ENCODE data around the gene MRPL44. TPM values are rescaled to one million over a fixed set of nuclear protein-coding genes. Genes with fewer than 3 reads are reported as not detected.

MRPL44 gene
- total RNA-seq = 22.7 and 24.8 TPM in 2 replicates
- long read RNA-seq, transcript MRPL44-201 (4 exons, 1,748 nt) = major isoform, 298 of 303 reads
- long read RNA-seq, partial matches to known transcripts = 1 of 303 reads
- long read RNA-seq, other reads (novel, unspliced or antisense) = 4 of 303 reads

DNA sequence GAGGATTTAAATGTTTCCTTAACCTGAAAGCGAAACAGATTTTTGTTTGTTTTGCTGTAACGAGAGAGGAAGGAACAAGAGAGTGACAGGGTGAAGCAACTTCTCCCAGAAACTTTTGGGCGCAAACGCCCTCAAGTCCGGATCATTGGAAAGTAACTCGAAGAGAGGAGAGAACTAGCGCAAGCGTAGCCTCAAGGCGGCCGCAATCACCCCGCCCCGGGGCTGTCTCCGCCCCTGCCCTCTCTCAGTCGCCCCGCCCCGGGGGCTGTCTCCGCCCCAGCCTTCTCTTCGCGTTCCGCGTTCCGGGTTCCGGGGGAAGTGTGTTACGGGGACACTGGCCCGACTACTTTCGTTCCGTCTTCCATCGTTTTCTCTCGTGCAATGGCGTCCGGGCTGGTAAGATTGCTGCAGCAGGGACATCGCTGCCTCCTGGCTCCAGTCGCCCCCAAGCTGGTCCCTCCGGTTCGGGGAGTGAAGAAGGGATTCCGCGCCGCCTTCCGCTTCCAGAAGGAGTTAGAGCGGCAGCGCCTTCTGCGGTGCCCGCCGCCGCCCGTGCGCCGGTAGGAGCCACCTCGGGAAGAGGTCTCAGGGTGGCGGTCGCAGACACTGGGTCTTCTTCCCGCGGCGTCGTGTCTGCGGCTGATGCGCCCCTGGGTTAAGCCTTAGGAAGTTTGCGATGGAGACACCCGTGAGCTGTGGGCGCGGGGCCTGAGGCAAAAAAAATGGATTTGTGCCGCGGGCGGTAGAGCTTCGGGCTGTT is at the start of gene MRPL44:
Gene MRPL44, plus strand, starts transcription at position 372 of the 760 bp plus-strand sequence. Its CDS starts 10 bp downstream, at position 382.
- Mint-ChIP-seq H3K27ac (ENCODE audit: unreplicated experiment) (peak within 1 kb of the TSS; percentile 98), H3K36me3 (ENCODE audit: unreplicated experiment) (peaks cover 17% of the 10 kb centered on the region), H3K4me1 (ENCODE audit: unreplicated experiment) (peaks cover 54% of the 10 kb centered on the region), H3K4me3 (ENCODE audit: unreplicated experiment) (peak within 1 kb of the TSS; percentile 93), H3K9me3 (ENCODE audit: unreplicated experiment) (no peaks in the 10 kb centered on the region), H3K27me3 (ENCODE audit: unreplicated experiment) (no peaks in the 10 kb centered on the region)
- DNase-seq (ENCODE audit: extremely low spot score, unreplicated experiment) = peak; percentile 99
- TF ChIP-seq, protein P1, sequence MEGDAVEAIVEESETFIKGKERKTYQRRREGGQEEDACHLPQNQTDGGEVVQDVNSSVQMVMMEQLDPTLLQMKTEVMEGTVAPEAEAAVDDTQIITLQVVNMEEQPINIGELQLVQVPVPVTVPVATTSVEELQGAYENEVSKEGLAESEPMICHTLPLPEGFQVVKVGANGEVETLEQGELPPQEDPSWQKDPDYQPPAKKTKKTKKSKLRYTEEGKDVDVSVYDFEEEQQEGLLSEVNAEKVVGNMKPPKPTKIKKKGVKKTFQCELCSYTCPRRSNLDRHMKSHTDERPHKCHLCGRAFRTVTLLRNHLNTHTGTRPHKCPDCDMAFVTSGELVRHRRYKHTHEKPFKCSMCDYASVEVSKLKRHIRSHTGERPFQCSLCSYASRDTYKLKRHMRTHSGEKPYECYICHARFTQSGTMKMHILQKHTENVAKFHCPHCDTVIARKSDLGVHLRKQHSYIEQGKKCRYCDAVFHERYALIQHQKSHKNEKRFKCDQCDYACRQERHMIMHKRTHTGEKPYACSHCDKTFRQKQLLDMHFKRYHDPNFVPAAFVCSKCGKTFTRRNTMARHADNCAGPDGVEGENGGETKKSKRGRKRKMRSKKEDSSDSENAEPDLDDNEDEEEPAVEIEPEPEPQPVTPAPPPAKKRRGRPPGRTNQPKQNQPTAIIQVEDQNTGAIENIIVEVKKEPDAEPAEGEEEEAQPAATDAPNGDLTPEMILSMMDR (IDR thresholded peaks at IDR 0.05) = no peak

DNA sequence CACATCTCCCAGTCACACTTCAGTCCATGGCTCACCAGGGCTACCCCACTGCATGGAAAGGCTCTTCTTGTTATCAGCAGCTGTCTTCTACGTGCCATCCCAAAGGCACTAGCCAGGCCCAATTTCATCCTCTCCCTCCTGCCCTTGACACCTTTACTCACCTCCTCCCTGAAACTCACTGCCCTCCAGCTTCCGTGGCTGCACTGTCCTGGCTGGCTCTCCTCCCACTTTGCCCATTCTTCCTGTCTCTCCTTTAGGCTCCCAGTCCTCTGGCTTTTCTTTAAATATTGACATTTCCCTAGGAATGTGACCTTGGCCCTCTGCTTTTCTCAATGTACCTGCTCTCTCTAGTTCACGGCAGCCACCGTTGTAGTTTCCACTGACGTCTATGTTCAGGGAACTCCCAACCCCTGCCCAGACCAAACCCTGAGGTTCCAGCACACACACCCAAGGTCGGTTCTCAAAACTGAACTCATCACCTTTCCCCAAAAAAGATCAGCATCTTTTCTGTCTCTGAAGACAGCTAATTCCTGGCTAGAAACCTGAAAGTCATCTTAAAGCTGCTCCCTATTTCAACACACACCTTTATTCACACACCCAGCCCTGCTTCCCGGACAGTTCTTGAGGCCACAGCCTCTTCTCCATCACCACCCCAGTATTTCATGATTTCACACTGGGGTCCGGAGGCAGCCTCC is 48.8 kb upstream of the MRPL44 start:
- DNase-seq (ENCODE audit: extremely low spot score, unreplicated experiment) = no peak
- Mint-ChIP-seq H3K36me3 (ENCODE audit: unreplicated experiment) (peaks cover 27% of the 10 kb centered on the region), H3K4me1 (ENCODE audit: unreplicated experiment) (peaks cover 9% of the 10 kb centered on the region), H3K4me3 (ENCODE audit: unreplicated experiment) (no peak overlapping the region), H3K27ac (ENCODE audit: unreplicated experiment) (no peak overlapping the region), H3K27me3 (ENCODE audit: unreplicated experiment) (no peaks in the 10 kb centered on the region), H3K9me3 (ENCODE audit: unreplicated experiment) (no peaks in the 10 kb centered on the region)
- TF ChIP-seq, protein P1 (IDR thresholded peaks at IDR 0.05) = no peak

DNA sequence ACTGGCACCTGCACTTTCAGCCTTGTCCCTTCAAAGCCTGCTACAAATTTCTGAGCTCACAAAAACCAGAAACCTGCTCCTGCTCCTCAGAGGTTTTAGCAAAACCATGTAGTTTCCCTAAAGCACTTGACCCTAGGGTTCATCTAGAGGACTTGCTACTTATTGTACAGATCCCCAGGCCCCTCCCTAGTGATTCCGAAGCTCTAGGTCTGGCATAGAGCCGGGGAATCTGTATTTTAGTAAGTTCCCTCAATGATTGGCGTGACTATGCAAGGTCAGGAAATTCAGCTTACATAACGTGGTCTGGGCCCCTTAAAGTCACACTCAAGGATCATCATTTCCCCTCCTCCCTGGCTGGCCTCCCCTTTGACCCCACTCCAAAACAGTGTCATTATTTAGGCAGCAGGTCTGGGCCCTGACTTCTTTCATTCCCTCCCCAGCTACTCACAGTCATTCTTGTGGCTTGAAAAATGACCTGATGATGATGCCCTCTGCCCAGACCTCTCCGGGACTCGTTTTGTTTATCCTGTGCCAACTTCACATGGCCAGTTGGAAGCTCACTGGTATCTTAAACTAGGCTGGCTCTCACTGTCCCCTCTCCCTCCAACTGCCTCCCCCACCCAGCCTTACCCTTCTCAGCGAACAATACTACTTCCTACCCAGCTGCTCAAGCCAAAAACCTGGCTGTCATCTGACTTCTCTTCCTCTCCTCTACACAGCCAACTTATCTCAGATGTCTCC is 48.1 kb upstream of the MRPL44 start:
- H3K27ac Mint-ChIP-seq (ENCODE audit: unreplicated experiment) = no peak overlapping the region
- H3K27me3 Mint-ChIP-seq (ENCODE audit: unreplicated experiment) = no peaks in the 10 kb centered on the region
- H3K4me3 Mint-ChIP-seq (ENCODE audit: unreplicated experiment) = no peak overlapping the region
- H3K9me3 Mint-ChIP-seq (ENCODE audit: unreplicated experiment) = no peaks in the 10 kb centered on the region
- no peak for DNase-seq (ENCODE audit: extremely low spot score, unreplicated experiment)
- H3K36me3 Mint-ChIP-seq (ENCODE audit: unreplicated experiment) = peaks cover 25% of the 10 kb centered on the region
- TF ChIP-seq, protein P1 (IDR thresholded peaks at IDR 0.05) = no peak
- peaks cover 9% of the 10 kb centered on the region for H3K4me1 Mint-ChIP-seq (ENCODE audit: unreplicated experiment)

DNA sequence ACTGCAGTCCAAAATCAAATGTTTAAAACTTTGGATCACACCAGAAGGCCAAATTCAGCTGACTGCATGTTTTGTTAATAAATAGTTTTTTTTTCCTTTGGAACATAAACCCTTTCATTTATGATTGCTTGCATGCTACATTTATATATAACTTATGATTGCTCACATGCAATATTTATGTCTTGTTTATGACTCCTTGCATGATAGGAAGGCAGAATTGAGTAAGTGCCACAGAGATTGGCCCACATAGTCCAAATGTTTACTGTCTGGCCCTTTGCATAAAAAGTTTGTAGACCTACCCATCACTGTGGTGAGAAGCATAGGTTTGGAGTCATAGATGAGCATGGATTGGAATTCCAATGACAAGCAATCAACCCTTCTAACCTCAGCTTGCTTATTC is 42.9 kb upstream of the MRPL44 start:
- DNase-seq (ENCODE audit: extremely low spot score, unreplicated experiment) = no peak
- TF ChIP-seq, protein P1 (IDR thresholded peaks at IDR 0.05) = no peak
- Mint-ChIP-seq H3K4me3 (ENCODE audit: unreplicated experiment) (no peak overlapping the region), H3K4me1 (ENCODE audit: unreplicated experiment) (peaks cover 15% of the 10 kb centered on the region), H3K9me3 (ENCODE audit: unreplicated experiment) (no peaks in the 10 kb centered on the region), H3K36me3 (ENCODE audit: unreplicated experiment) (peaks cover 33% of the 10 kb centered on the region), H3K27me3 (ENCODE audit: unreplicated experiment) (no peaks in the 10 kb centered on the region), H3K27ac (ENCODE audit: unreplicated experiment) (no peak overlapping the region)
